Caco-2 (cell line): ENCODE measurements around the gene BBOX1. TPM values are rescaled to one million over a fixed set of nuclear protein-coding genes. Genes with fewer than 3 reads are reported as not detected.

Source experiments
- BruUV-seq: library from RNA; stranded (reverse); fragments of 400-500 nt; replicated peaks from 2 replicates; lab custom pipeline; 2021; lab: Mats Ljungman, UMichigan
- CTCF ChIA-PET: fragments of 300-600 bp; sonication (Branson Sonifier 250); formaldehyde crosslinking; loops from one replicate; lab custom pipeline; 2022; ENCODE audit warnings: antibody characterized with exemption; lab: Charles Lee
- POLR2A ChIA-PET: fragments of 300-600 bp; sonication (Branson Sonifier 250); formaldehyde crosslinking; loops from one replicate; lab custom pipeline; 2022; ENCODE audit warnings: antibody characterized with exemption; lab: Charles Lee
- DNase-seq, 2 experiments: peaks; one replicate each; pipeline versions ENCODE4 v3.0.0 to v3.0.0-alpha.2; 2020 to 2022
- H3K27me3 ChIP-seq: replicated peaks from 2 replicates; pipeline ENCODE4 v1.6.0; 2011; ENCODE audit warnings: low read length; ENCODE audit not compliant: control insufficient read depth, insufficient read depth
- H3K36me3 ChIP-seq: 2 replicates; pipeline ENCODE4 v1.5.1; 2011; ENCODE audit warnings: low read length; ENCODE audit not compliant: control insufficient read depth, insufficient read depth
- H3K4me1 ChIP-seq: fragments of 250-450 bp; sonication (Bioruptor Pico); 2 replicates; pipeline ENCODE4 v1.5.1; 2020; ENCODE audit warnings: mild to moderate bottlenecking
- H3K4me3 ChIP-seq: 2 replicates; pipeline ENCODE4 v1.5.1; 2011; ENCODE audit warnings: low read depth, mild to moderate bottlenecking, control low read depth, low read length
- H3K9me3 ChIP-seq: fragments of 250-450 bp; sonication (Bioruptor Pico); 2 replicates; pipeline ENCODE4 v1.5.1; 2020; ENCODE audit warnings: mild to moderate bottlenecking, moderate library complexity
- H3K27ac Mint-ChIP-seq: one replicate; pipeline ENCODE4 v1.8.0; 2022; ENCODE audit warnings: mixed read lengths; ENCODE audit not compliant: unreplicated experiment
- H3K27me3 Mint-ChIP-seq: one replicate; pipeline ENCODE4 v1.8.0; 2022; ENCODE audit warnings: mixed read lengths; ENCODE audit not compliant: insufficient read depth, unreplicated experiment
- H3K36me3 Mint-ChIP-seq: one replicate; pipeline ENCODE4 v1.8.0; 2022; ENCODE audit warnings: mild to moderate bottlenecking, mixed read lengths; ENCODE audit not compliant: insufficient read depth, unreplicated experiment
- H3K4me1 Mint-ChIP-seq: one replicate; pipeline ENCODE4 v1.8.0; 2022; ENCODE audit warnings: low read depth, mixed read lengths; ENCODE audit not compliant: unreplicated experiment
- H3K4me3 Mint-ChIP-seq: one replicate; pipeline ENCODE4 v1.8.0; 2022; ENCODE audit warnings: mild to moderate bottlenecking, moderate library complexity, mixed read lengths; ENCODE audit not compliant: unreplicated experiment
- H3K9me3 Mint-ChIP-seq: one replicate; pipeline ENCODE4 v1.8.0; 2022; ENCODE audit warnings: mixed read lengths; ENCODE audit not compliant: unreplicated experiment
- CTCF ChIP-seq, 2 experiments: fragments of 200-600 bp in 1 of 2; IDR thresholded peaks; 1 replicate in 1 of 2; 2 replicates in 1 of 2; pipeline versions ENCODE4 v1.5.1 to v1.8.0; 2011 to 2022; ENCODE audit warnings: antibody characterized with exemption in 1 of 2, control low read depth in 1 of 2, inconsistent platforms in 1 of 2, low read depth in 1 of 2, low read length in 1 of 2, mild to moderate bottlenecking in 1 of 2, moderate library complexity in 1 of 2; ENCODE audit not compliant: insufficient read depth in 1 of 2, severe bottlenecking in 1 of 2, unreplicated experiment in 1 of 2
- intact Hi-C: fragments of 100-400 bp; cut with micrococcal nuclease; formaldehyde crosslinking; loops from one replicate; pipeline ENCODE4 v1.10.0; 2022; ENCODE audit not compliant: unreplicated experiment
- total RNA-seq: library from RNA; stranded (reverse); gene quantifications from 2 replicates; pipeline ENCODE4 v1.2.3, GENCODE V29; 2022

Gene BBOX1
- total RNA-seq, 1 experiment from 2014 or later, result not detected

- no peak for DNase-seq
- no peaks in the 10 kb centered on the region for H3K4me1 ChIP-seq
- peaks cover 4% of the 10 kb centered on the region; the same call in 1 of the 2 replicates for H3K9me3 ChIP-seq
- no peaks in the 10 kb centered on the region for H3K36me3 ChIP-seq
- no peak overlapping the region for H3K4me3 ChIP-seq
- no peaks in the 10 kb centered on the region for H3K36me3 Mint-ChIP-seq
- H3K4me1 Mint-ChIP-seq, result peaks cover 15% of the 10 kb centered on the region
- no TSS peak for BruUV-seq
- intact Hi-C loops, result loop anchor here (5.0 kb wide), 1 partner anchor 278 kb away; no protein-coding TSS in a partner anchor
- ChIA-PET POLR2A (no interaction called here), CTCF (no interaction called here)
- H3K4me3 Mint-ChIP-seq, result no peak overlapping the region
- peaks cover 4% of the 10 kb centered on the region for H3K27me3 Mint-ChIP-seq
- TF ChIP-seq CTCF (IDR thresholded peaks at IDR 0.05; ENCODE audit: insufficient read depth in 1 of 2, low read depth in 1 of 2, low read length in 1 of 2, severe bottlenecking in 1 of 2, unreplicated experiment in 1 of 2), result no peak
- H3K27ac Mint-ChIP-seq, result no peak overlapping the region
- H3K9me3 Mint-ChIP-seq, result peaks cover 6% of the 10 kb centered on the region
- no peaks in the 10 kb centered on the region for H3K27me3 ChIP-seq
Observed at GRCh38 chr11:27029966-27030365, 10.6 kb upstream of the BBOX1 start.

DNA sequence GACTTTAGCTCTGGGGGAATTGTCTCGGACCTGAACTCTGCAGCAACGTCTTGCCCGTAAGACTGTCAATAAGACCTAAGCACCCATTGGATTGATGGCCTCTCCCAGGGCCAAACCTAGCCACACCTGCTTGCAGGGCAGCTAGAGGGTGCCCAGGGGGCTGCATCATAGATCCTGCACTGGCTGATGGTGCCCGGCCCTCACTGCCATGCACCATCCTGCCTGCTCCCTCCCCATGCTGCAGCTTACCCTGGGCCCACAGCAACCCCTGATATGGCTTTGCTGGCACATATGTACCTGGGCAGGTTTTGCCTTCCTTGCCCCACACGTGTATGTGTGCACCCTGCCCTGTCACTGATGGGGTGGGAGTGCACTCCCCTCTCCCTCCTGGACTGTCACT lies 8.9 kb upstream of the BBOX1 start:
- CTCF ChIA-PET, result no interaction called here
- Histone ChIP-seq H3K27me3 (no peaks in the 10 kb centered on the region), H3K4me1 (no peaks in the 10 kb centered on the region), H3K36me3 (no peaks in the 10 kb centered on the region), H3K9me3 (peaks cover 4% of the 10 kb centered on the region; the same call in 1 of the 2 replicates), H3K4me3 (no peak overlapping the region)
- BruUV-seq, result no TSS peak
- no peak overlapping the region for H3K27ac Mint-ChIP-seq
- no peak overlapping the region for H3K4me3 Mint-ChIP-seq
- no peaks in the 10 kb centered on the region for H3K36me3 Mint-ChIP-seq
- no peak for DNase-seq
- no peaks in the 10 kb centered on the region for H3K4me1 Mint-ChIP-seq
- H3K9me3 Mint-ChIP-seq, result peaks cover 9% of the 10 kb centered on the region
- intact Hi-C loops, result loop anchor here (5.0 kb wide), 1 partner anchor 279 kb away; no protein-coding TSS in a partner anchor
- POLR2A ChIA-PET, result no interaction called here
- H3K27me3 Mint-ChIP-seq, result peaks cover 5% of the 10 kb centered on the region
- TF ChIP-seq CTCF (IDR thresholded peaks at IDR 0.05; ENCODE audit: insufficient read depth in 1 of 2, low read depth in 1 of 2, low read length in 1 of 2, severe bottlenecking in 1 of 2, unreplicated experiment in 1 of 2), result no peak

DNA sequence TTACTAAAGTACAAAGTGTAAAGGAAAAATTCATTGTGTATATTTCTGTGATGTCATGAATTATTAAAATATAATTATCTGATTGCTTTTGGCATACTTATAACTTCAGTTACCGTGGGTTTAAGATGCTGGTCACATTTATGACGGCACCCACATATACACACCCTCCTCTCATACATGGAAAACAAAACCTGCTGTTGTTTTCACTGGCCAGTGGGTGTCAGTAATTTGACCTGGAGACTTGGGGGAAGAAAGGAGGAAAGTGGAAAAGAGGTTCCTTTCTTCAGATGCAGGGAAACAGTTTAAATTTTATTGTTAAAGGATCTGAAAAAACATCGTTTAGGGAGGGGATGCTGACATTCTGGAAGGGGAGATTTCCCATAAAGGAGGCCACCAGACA lies 742 bp upstream of the BBOX1 start:
- peak in 1 of 2 experiments; percentile 32 for TF ChIP-seq CTCF (IDR thresholded peaks at IDR 0.05; ENCODE audit: insufficient read depth in 1 of 2, low read depth in 1 of 2, low read length in 1 of 2, severe bottlenecking in 1 of 2, unreplicated experiment in 1 of 2)
- Histone ChIP-seq H3K9me3 (no peaks in the 10 kb centered on the region), H3K4me1 (no peaks in the 10 kb centered on the region), H3K4me3 (no peak overlapping the region), H3K36me3 (no peaks in the 10 kb centered on the region), H3K27me3 (no peaks in the 10 kb centered on the region)
- ChIA-PET POLR2A (no interaction called here), CTCF (no interaction called here)
- no peak for DNase-seq
- H3K36me3 Mint-ChIP-seq, result no peaks in the 10 kb centered on the region
- peaks cover 2% of the 10 kb centered on the region for H3K27me3 Mint-ChIP-seq
- no peaks in the 10 kb centered on the region for H3K4me1 Mint-ChIP-seq
- no TSS peak for BruUV-seq
- H3K9me3 Mint-ChIP-seq, result peaks cover 5% of the 10 kb centered on the region
- no peak overlapping the region for H3K4me3 Mint-ChIP-seq
- intact Hi-C loops, result loop anchor here (2.0 kb wide), 1 partner anchor 119 kb away; no protein-coding TSS in a partner anchor
- H3K27ac Mint-ChIP-seq, result no peak overlapping the region
